Liver (tissue), 3 donors: Measurements from ENCODE around the gene CRYBA2.

Experiments
- TF ChIP-seq, protein P1 (sequence below): IDR thresholded peaks from 2 replicates; pipeline ENCODE4 v1.6.1; 2016; ENCODE audit warnings: antibody characterized with exemption
- TF ChIP-seq, protein P2 (sequence below): fragments of 150-350 bp; IDR thresholded peaks from 2 replicates; pipeline ENCODE4 v1.5.1; 2017; ENCODE audit warnings: improper control_type of control experiment, low read depth, low read length; ENCODE audit not compliant: missing input control
- TF ChIP-seq, protein P3 (sequence below): IDR thresholded peaks from 2 replicates; pipeline ENCODE4 v1.6.1; 2016; ENCODE audit warnings: antibody characterized with exemption
- donor health status: healthy.
- donor health status: healthy.

DNA sequence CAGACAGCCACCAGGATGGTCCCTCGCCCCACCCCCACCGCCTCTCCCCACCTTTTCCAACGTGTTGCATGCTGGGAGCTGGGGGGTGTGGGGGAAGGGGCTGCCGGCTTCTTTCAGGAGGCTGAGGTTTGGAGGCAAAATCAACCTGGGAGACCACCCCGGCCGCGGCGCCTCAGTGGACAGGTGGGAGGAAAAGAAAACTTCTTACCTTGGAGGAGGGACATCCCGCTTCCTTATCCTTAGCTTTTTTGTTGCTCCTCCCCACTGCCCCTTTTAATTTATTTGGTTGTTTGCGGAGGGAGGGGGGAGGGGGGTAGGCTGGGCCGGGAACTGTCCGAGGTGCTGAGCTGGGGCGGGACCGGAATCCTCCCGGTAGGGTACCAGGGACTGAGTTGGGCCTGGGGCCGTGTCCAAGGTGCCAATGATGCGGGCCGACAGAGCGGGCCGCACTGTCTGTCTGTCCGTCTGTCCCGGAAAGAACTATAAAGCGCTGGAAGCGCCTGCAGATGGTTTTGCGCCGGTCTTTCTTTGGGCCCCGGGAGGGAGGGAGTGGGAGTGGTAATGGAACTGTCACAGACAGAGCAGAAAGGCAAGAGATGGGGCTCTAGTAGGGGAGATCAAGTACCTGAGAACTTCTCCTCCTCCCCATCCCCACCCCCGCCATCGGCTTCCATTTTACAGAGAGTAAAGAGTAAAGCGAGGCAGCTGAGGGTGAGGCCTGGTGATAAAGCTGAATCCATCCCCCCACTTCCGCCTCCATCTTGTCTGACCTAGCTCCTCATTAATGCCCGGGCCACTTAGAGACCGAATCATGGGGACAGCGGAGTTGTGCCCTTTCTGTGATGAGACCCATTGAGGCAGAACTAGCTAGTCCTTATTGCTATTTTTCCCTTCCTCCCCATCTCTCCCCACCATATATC lies 31.3 kb downstream of the CRYBA2 start:
- TF ChIP-seq, protein P1, sequence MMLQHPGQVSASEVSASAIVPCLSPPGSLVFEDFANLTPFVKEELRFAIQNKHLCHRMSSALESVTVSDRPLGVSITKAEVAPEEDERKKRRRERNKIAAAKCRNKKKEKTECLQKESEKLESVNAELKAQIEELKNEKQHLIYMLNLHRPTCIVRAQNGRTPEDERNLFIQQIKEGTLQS = no peak
- TF ChIP-seq, protein P2, sequence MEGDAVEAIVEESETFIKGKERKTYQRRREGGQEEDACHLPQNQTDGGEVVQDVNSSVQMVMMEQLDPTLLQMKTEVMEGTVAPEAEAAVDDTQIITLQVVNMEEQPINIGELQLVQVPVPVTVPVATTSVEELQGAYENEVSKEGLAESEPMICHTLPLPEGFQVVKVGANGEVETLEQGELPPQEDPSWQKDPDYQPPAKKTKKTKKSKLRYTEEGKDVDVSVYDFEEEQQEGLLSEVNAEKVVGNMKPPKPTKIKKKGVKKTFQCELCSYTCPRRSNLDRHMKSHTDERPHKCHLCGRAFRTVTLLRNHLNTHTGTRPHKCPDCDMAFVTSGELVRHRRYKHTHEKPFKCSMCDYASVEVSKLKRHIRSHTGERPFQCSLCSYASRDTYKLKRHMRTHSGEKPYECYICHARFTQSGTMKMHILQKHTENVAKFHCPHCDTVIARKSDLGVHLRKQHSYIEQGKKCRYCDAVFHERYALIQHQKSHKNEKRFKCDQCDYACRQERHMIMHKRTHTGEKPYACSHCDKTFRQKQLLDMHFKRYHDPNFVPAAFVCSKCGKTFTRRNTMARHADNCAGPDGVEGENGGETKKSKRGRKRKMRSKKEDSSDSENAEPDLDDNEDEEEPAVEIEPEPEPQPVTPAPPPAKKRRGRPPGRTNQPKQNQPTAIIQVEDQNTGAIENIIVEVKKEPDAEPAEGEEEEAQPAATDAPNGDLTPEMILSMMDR = no peak
- TF ChIP-seq, protein P3, sequence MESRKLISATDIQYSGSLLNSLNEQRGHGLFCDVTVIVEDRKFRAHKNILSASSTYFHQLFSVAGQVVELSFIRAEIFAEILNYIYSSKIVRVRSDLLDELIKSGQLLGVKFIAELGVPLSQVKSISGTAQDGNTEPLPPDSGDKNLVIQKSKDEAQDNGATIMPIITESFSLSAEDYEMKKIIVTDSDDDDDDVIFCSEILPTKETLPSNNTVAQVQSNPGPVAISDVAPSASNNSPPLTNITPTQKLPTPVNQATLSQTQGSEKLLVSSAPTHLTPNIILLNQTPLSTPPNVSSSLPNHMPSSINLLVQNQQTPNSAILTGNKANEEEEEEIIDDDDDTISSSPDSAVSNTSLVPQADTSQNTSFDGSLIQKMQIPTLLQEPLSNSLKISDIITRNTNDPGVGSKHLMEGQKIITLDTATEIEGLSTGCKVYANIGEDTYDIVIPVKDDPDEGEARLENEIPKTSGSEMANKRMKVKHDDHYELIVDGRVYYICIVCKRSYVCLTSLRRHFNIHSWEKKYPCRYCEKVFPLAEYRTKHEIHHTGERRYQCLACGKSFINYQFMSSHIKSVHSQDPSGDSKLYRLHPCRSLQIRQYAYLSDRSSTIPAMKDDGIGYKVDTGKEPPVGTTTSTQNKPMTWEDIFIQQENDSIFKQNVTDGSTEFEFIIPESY = no peak
